Measurements from ENCODE around the gene LMOD2.

GRCh38 chr7:123677061-123677715, 21.5 kb downstream of the LMOD2 start:
- no peak for TF ChIP-seq CTCF (IDR thresholded peaks at IDR 0.05; ENCODE audit: low read depth, low read length, poor library complexity, severe bottlenecking)
- no peak for TF ChIP-seq EZH2phosphoT487 (IDR thresholded peaks at IDR 0.05; ENCODE audit: borderline replicate concordance, low read length)

All from DOHH2 (cell line).